Measurements from ENCODE around the gene CALU.

CALU gene

DNA sequence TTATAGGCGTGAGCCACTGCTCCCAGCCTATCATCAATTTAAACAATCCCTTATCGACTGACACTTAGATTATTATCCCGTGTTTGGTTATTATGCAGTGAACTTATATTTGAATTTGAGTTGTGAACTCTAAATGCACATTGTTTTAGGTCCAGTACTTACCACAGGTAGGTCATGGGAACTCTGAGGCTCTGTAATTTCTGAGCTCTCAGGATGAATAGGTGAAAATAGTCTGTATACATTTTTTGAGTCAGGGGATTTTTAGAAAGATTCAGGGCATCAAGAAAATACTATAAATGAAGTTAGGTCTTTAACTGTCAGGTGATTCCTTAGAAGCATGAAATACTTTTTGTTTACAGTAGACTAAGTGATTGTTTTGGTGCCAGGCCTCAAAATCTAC lies 61.4 kb downstream of the CALU start:
- TF ChIP-seq, protein P1, sequence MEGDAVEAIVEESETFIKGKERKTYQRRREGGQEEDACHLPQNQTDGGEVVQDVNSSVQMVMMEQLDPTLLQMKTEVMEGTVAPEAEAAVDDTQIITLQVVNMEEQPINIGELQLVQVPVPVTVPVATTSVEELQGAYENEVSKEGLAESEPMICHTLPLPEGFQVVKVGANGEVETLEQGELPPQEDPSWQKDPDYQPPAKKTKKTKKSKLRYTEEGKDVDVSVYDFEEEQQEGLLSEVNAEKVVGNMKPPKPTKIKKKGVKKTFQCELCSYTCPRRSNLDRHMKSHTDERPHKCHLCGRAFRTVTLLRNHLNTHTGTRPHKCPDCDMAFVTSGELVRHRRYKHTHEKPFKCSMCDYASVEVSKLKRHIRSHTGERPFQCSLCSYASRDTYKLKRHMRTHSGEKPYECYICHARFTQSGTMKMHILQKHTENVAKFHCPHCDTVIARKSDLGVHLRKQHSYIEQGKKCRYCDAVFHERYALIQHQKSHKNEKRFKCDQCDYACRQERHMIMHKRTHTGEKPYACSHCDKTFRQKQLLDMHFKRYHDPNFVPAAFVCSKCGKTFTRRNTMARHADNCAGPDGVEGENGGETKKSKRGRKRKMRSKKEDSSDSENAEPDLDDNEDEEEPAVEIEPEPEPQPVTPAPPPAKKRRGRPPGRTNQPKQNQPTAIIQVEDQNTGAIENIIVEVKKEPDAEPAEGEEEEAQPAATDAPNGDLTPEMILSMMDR (conservative IDR thresholded peaks at IDR 0.05; ENCODE audit: low read depth, low read length) = no peak
- no peak overlapping the region for H3K4me3 ChIP-seq (IDR thresholded peaks at IDR 0.05; ENCODE audit: insufficient read depth, low read depth, low read length)
- no peak overlapping the region for H3K4me2 ChIP-seq
- no peak overlapping the region for H2AFZ ChIP-seq (ENCODE audit: low read depth)
- H3K79me2 ChIP-seq (ENCODE audit: insufficient read depth, low read depth) = no peaks in the 10 kb centered on the region
- H3K27me3 ChIP-seq (ENCODE audit: insufficient read depth, low read depth) = no peaks in the 10 kb centered on the region
- H4K20me1 ChIP-seq (ENCODE audit: insufficient read depth) = no peaks in the 10 kb centered on the region
- no peak overlapping the region for H3K27ac ChIP-seq
- H3K4me1 ChIP-seq (ENCODE audit: low read depth, poor library complexity, severe bottlenecking) = no peaks in the 10 kb centered on the region
- H3K9ac ChIP-seq = no peak overlapping the region
- H3K36me3 ChIP-seq (ENCODE audit: insufficient read depth) = no peaks in the 10 kb centered on the region

DNA sequence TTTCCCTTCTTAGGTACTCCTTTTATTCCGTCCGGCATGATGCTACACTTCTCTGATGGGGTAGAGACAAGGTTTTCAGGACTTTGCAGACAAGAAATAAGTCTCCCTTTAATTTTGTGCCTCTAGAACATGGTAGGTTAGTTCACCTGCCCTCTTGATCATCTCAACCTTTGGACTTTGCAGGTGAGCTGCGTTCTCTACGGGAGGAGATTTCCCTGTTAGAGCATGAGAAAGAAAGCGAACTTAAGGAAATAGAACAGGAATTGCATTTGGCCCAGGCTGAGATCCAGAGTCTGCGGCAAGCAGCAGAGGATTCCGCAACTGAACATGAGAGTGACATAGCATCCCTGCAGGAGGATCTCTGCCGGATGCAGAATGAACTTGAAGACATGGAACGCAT lies 61.8 kb downstream of the CALU start:
- Histone ChIP-seq H3K79me2 (ENCODE audit: insufficient read depth, low read depth) (no peaks in the 10 kb centered on the region), H3K27me3 (ENCODE audit: insufficient read depth, low read depth) (no peaks in the 10 kb centered on the region), H4K20me1 (ENCODE audit: insufficient read depth) (no peaks in the 10 kb centered on the region), H2AFZ (ENCODE audit: low read depth) (no peak overlapping the region), H3K4me1 (ENCODE audit: low read depth, poor library complexity, severe bottlenecking) (no peaks in the 10 kb centered on the region), H3K27ac (no peak overlapping the region), H3K4me2 (no peak overlapping the region), H3K9ac (no peak overlapping the region), H3K36me3 (ENCODE audit: insufficient read depth) (no peaks in the 10 kb centered on the region), H3K4me3 (IDR thresholded peaks at IDR 0.05; ENCODE audit: insufficient read depth, low read depth, low read length) (no peak overlapping the region)
- TF ChIP-seq, protein P1 (conservative IDR thresholded peaks at IDR 0.05; ENCODE audit: low read depth, low read length) = no peak

DNA sequence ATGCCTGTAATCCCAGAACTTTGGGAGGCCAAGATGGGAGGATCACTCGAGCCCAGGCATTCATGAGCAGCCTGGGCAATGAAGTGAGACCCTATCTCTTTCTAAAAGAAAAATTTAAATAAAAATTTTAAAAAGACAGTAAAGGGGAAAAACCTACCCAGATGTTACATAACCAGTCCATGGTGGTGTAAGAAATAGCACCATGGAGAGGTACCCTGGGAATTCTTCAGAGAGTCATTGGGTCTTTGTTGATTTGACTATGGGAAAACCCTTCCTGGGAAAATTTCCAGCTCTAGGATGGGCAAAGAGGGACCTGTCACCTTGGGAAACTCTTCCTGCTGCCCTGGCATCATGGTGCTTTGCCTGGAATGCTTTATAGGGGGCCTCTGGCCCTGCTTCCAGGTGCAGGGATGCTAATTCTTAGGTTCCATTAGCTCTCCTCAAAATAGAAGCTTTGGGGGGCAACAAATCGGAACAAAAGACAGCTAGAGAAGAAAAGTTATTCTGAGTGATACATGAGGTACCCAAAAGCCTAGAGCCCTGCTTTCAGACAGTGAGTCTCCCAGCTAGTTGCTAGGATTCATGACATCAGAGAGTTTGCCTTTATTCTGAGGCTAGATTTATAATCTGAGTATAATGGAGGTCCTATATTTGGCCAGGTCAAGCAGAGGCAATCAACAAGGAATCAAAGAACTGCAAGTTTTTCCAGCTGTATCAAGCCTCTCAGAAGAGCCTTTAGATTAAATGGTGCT lies 62.7 kb downstream of the CALU start:
- Histone ChIP-seq H3K4me2 (no peak overlapping the region), H4K20me1 (ENCODE audit: insufficient read depth) (no peaks in the 10 kb centered on the region), H3K79me2 (ENCODE audit: insufficient read depth, low read depth) (no peaks in the 10 kb centered on the region), H2AFZ (ENCODE audit: low read depth) (no peak overlapping the region), H3K4me1 (ENCODE audit: low read depth, poor library complexity, severe bottlenecking) (no peaks in the 10 kb centered on the region), H3K36me3 (ENCODE audit: insufficient read depth) (no peaks in the 10 kb centered on the region), H3K9ac (no peak overlapping the region), H3K27ac (no peak overlapping the region), H3K27me3 (ENCODE audit: insufficient read depth, low read depth) (no peaks in the 10 kb centered on the region), H3K4me3 (IDR thresholded peaks at IDR 0.05; ENCODE audit: insufficient read depth, low read depth, low read length) (no peak overlapping the region)
- TF ChIP-seq, protein P1 (conservative IDR thresholded peaks at IDR 0.05; ENCODE audit: low read depth, low read length) = no peak

DNA sequence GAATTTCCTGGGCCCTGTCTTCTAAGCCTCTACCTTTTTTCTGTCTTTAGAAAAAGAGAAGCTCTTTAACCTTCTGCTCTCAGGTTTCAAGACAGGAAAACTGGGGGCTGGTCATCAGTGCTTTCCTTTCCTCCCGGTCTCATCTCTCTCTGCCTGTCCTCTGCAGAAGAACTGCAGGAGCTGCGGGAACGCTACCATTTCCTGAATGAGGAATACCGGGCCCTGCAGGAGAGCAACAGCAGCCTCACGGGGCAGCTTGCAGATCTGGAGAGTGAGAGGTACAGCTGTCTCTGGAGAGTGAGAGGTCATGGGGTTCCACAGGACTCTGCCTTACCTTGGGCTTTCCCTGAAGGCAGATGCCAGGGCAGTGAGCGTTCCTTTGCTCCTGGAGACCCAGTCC lies 65.3 kb downstream of the CALU start:
- Histone ChIP-seq H4K20me1 (ENCODE audit: insufficient read depth) (no peaks in the 10 kb centered on the region), H3K9ac (no peak overlapping the region), H3K79me2 (ENCODE audit: insufficient read depth, low read depth) (no peaks in the 10 kb centered on the region), H3K27me3 (ENCODE audit: insufficient read depth, low read depth) (no peaks in the 10 kb centered on the region), H3K27ac (no peak overlapping the region), H3K4me1 (ENCODE audit: low read depth, poor library complexity, severe bottlenecking) (no peaks in the 10 kb centered on the region), H3K36me3 (ENCODE audit: insufficient read depth) (no peaks in the 10 kb centered on the region), H3K4me2 (no peak overlapping the region), H3K4me3 (IDR thresholded peaks at IDR 0.05; ENCODE audit: insufficient read depth, low read depth, low read length) (no peak overlapping the region), H2AFZ (ENCODE audit: low read depth) (no peak overlapping the region)
- TF ChIP-seq, protein P1 (conservative IDR thresholded peaks at IDR 0.05; ENCODE audit: low read depth, low read length) = no peak
